ENCODE results near the gene MLST8.

DNA sequence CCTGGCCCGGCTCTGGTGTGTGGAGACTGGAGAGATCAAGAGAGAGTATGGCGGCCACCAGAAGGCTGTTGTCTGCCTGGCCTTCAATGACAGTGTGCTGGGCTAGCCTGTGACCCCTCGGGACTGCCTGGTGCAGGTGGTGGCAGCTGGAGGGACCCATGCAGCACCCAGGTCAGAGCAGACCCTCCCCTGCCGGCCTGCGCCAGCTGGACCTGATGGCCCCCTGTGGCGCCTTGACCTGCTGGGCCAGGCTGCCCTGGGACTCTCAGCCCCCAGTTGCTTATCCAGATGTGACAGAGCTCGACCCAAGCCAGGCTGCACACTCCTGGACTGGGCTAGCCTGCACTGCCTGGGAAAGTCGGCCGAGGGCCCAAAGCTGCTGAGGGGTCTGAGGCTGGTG, 3.5 kb downstream of the MLST8 start:
- no peak for TF ChIP-seq SIN3A (IDR thresholded peaks at IDR 0.05; ENCODE audit: low read depth)
- TF ChIP-seq, protein P1, sequence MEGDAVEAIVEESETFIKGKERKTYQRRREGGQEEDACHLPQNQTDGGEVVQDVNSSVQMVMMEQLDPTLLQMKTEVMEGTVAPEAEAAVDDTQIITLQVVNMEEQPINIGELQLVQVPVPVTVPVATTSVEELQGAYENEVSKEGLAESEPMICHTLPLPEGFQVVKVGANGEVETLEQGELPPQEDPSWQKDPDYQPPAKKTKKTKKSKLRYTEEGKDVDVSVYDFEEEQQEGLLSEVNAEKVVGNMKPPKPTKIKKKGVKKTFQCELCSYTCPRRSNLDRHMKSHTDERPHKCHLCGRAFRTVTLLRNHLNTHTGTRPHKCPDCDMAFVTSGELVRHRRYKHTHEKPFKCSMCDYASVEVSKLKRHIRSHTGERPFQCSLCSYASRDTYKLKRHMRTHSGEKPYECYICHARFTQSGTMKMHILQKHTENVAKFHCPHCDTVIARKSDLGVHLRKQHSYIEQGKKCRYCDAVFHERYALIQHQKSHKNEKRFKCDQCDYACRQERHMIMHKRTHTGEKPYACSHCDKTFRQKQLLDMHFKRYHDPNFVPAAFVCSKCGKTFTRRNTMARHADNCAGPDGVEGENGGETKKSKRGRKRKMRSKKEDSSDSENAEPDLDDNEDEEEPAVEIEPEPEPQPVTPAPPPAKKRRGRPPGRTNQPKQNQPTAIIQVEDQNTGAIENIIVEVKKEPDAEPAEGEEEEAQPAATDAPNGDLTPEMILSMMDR (IDR thresholded peaks at IDR 0.05 in 2 of 3, conservative IDR thresholded peaks at IDR 0.05 in 1 of 3; ENCODE audit: borderline replicate concordance in 1 of 3, insufficient read depth in 1 of 3, low read depth in 2 of 3, low read length in 2 of 3), result no peak
